ENCODE results near the gene ZNRF3.

DNA sequence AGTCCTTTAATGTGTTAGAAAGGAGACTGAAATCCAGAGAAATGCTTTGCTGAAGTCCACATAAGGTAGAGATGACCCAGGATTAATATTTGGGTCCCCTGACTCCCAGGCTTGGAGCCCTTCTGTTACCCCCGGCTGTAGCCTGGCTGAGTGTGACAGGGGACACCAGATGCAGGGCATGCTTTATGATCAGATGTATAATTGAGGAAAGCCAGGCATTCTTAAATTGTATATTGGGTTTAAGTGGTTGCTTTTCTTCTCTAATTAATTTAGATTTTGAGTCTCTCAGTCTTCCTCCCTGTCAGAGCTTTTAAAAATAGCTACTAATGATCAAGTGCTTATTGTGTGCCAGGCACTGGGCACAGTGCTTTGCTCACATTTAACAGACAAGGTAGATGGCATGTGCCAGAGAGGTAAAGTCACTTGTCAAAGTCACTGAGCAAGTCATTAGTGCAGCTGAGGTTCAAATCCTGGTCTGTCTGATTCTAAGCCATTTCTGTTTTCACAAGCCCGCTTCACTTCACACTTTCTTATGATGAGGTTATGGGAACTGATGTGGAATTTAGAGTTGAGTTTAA is 7.9 kb downstream of the ZNRF3 start:
- TF ChIP-seq POLR2A (IDR thresholded peaks at IDR 0.05; ENCODE audit: low read depth, low read length) (no peak), TAF1 (IDR thresholded peaks at IDR 0.05; ENCODE audit: low read depth, low read length) (no peak), POLR2AphosphoS5 (IDR thresholded peaks at IDR 0.05; ENCODE audit: low read depth, low read length) (no peak), SPI1 (IDR thresholded peaks at IDR 0.05; ENCODE audit: low read depth, low read length) (no peak)
